WTC11 (cell line): Measurements from ENCODE around the gene SMAP2. TPM values are rescaled to one million over a fixed set of nuclear protein-coding genes. Genes with fewer than 3 reads are reported as not detected.

Experiments used
- ATAC-seq: fragments of 200-7000 bp; cut with Tn5 transposase; 2 replicates; pipeline ENCODE4 v1.10.0; 2021; ENCODE audit warnings: mild to moderate bottlenecking, moderate library complexity
- CTCF ChIA-PET: fragments of 300-600 bp; sonication (Branson Sonifier 250); formaldehyde crosslinking; loops from one replicate; lab custom pipeline; 2021; ENCODE audit warnings: antibody characterized with exemption; lab: Charles Lee
- POLR2A ChIA-PET: fragments of 350-600 bp; sonication (Branson Sonifier 250); formaldehyde crosslinking; loops from one replicate; lab custom pipeline; 2021; ENCODE audit warnings: antibody characterized with exemption; lab: Charles Lee
- DNase-seq: peaks from one replicate; pipeline ENCODE4 v3.0.0; 2021; ENCODE audit warnings: low spot score
- H3K27ac Mint-ChIP-seq: 2 replicates; pipeline ENCODE4 v1.8.0; 2021; ENCODE audit warnings: mixed read lengths
- H3K27me3 Mint-ChIP-seq: 2 replicates; pipeline ENCODE4 v1.8.0; 2021; ENCODE audit warnings: low read depth, mild to moderate bottlenecking, moderate library complexity, mixed read lengths
- H3K36me3 Mint-ChIP-seq: 2 replicates; pipeline ENCODE4 v1.8.0; 2021; ENCODE audit warnings: mixed read lengths
- H3K4me1 Mint-ChIP-seq: 2 replicates; pipeline ENCODE4 v1.8.0; 2022; ENCODE audit warnings: mixed read lengths
- H3K4me3 Mint-ChIP-seq: 2 replicates; pipeline ENCODE4 v1.8.0; 2021; ENCODE audit warnings: mild to moderate bottlenecking, moderate library complexity, mixed read lengths
- H3K9me3 Mint-ChIP-seq: 2 replicates; pipeline ENCODE4 v1.8.0; 2021; ENCODE audit warnings: mixed read lengths
- CBFB ChIP-seq: sonication (generic); formaldehyde crosslinking; IDR thresholded peaks from 2 replicates; pipeline ENCODE4 v1.8.1; 2022; ENCODE audit warnings: mild to moderate bottlenecking, low read depth, missing genetic modification reagents
- CREB1 ChIP-seq: sonication (generic); formaldehyde crosslinking; IDR thresholded peaks from 2 replicates; pipeline ENCODE4 v1.8.0; 2023; ENCODE audit warnings: mild to moderate bottlenecking, missing genetic modification reagents
- ELF4 ChIP-seq: sonication (generic); formaldehyde crosslinking; IDR thresholded peaks from 2 replicates; pipeline ENCODE4 v1.8.1; 2022; ENCODE audit warnings: low read depth, mild to moderate bottlenecking, moderate library complexity, missing genetic modification reagents
- NFYB ChIP-seq: sonication (generic); formaldehyde crosslinking; conservative IDR thresholded peaks from 2 replicates; pipeline ENCODE4 v1.8.0; 2022; ENCODE audit warnings: low read depth, missing genetic modification reagents
- OVOL2 ChIP-seq: fragments of 250-450 bp; sonication (Bioruptor Pico); IDR thresholded peaks from 2 replicates; pipeline ENCODE4 v1.9.0; 2021; ENCODE audit warnings: mild to moderate bottlenecking, borderline replicate concordance
- SMAD3 ChIP-seq: sonication (generic); formaldehyde crosslinking; IDR thresholded peaks from 2 replicates; pipeline ENCODE4 v1.8.0; 2022; ENCODE audit warnings: missing genetic modification reagents, mild to moderate bottlenecking, borderline replicate concordance
- SOX15 ChIP-seq: fragments of 250-450 bp; sonication (Bioruptor Pico); IDR thresholded peaks from 2 replicates; pipeline ENCODE4 v1.9.0; 2021; ENCODE audit warnings: mild to moderate bottlenecking
- ZNF121 ChIP-seq: sonication (generic); formaldehyde crosslinking; IDR thresholded peaks from 2 replicates; pipeline ENCODE4 v1.8.0; 2023; ENCODE audit warnings: missing genetic modification reagents
- ZNF219 ChIP-seq: sonication (generic); formaldehyde crosslinking; IDR thresholded peaks from 2 replicates; pipeline ENCODE4 v1.8.0; 2023; ENCODE audit warnings: missing genetic modification reagents, mild to moderate bottlenecking, borderline replicate concordance
- ZNF396 ChIP-seq: fragments of 250-450 bp; sonication (Bioruptor Pico); IDR thresholded peaks from 2 replicates; pipeline ENCODE4 v1.8.0; 2021; ENCODE audit warnings: mild to moderate bottlenecking, moderate library complexity, borderline replicate concordance
- ZNF423 ChIP-seq: fragments of 250-450 bp; sonication (Bioruptor Pico); IDR thresholded peaks from 2 replicates; pipeline ENCODE4 v2.1.2; 2022; ENCODE audit warnings: mild to moderate bottlenecking, moderate library complexity
- total RNA-seq: library from RNA; stranded (reverse); gene quantifications from 3 replicates; pipeline ENCODE4 v1.2.3, GENCODE V29; 2021
- TF ChIP-seq, protein P1 (sequence below): sonication (generic); formaldehyde crosslinking; IDR thresholded peaks from 2 replicates; pipeline ENCODE4 v1.8.0; 2022; ENCODE audit warnings: mild to moderate bottlenecking, missing genetic modification reagents
- TF ChIP-seq, protein P2 (sequence below): sonication (generic); formaldehyde crosslinking; IDR thresholded peaks from 2 replicates; pipeline ENCODE4 v1.8.0; 2022; ENCODE audit warnings: mild to moderate bottlenecking, missing genetic modification reagents
- TF ChIP-seq, protein P3 (sequence below): sonication (generic); formaldehyde crosslinking; IDR thresholded peaks from 2 replicates; pipeline ENCODE4 v1.8.1; 2022; ENCODE audit warnings: low read depth, mild to moderate bottlenecking, moderate library complexity, missing genetic modification reagents, borderline replicate concordance
- TF ChIP-seq, protein P4 (sequence below): sonication (generic); formaldehyde crosslinking; IDR thresholded peaks from 2 replicates; pipeline ENCODE4 v1.8.0; 2023; ENCODE audit warnings: missing genetic modification reagents
- TF ChIP-seq, protein P5 (sequence below): fragments of 250-450 bp; sonication (Bioruptor Pico); IDR thresholded peaks from 2 replicates; pipeline ENCODE4 v2.1.2; 2022; ENCODE audit warnings: mild to moderate bottlenecking, moderate library complexity
- TF ChIP-seq, protein P6 (sequence below): sonication (generic); formaldehyde crosslinking; IDR thresholded peaks from 2 replicates; pipeline ENCODE4 v1.8.1; 2023; ENCODE audit warnings: mild to moderate bottlenecking, missing genetic modification reagents, moderate library complexity
- TF ChIP-seq, protein P7 (sequence below): sonication (generic); formaldehyde crosslinking; IDR thresholded peaks from 2 replicates; pipeline ENCODE4 v1.8.0; 2022; ENCODE audit warnings: missing genetic modification reagents

SMAP2 gene
- total RNA-seq, 1 experiment from 2014 or later: 4.9 TPM

DNA sequence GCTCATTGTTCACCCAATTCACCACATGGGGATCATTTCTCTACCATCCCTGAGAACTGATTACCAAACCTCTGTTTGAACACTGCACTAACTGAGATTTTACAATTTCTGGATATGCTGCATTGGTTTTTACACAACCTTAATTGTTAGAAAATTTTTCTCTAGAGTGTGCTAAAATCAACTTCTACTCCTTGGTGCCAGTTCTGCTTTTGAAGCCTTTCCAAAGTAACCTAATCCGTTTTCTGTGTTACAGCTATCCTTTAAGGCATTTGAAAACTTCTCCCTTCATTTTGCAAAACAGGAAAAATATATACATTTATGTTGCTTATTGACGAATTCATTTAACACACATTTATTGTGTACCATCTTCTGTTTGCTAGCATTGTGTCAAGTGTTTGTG, 23.7 kb downstream of the SMAP2 start (continued):
- TF ChIP-seq, protein P1, sequence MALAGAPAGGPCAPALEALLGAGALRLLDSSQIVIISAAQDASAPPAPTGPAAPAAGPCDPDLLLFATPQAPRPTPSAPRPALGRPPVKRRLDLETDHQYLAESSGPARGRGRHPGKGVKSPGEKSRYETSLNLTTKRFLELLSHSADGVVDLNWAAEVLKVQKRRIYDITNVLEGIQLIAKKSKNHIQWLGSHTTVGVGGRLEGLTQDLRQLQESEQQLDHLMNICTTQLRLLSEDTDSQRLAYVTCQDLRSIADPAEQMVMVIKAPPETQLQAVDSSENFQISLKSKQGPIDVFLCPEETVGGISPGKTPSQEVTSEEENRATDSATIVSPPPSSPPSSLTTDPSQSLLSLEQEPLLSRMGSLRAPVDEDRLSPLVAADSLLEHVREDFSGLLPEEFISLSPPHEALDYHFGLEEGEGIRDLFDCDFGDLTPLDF: no peak
- TF ChIP-seq, protein P2, sequence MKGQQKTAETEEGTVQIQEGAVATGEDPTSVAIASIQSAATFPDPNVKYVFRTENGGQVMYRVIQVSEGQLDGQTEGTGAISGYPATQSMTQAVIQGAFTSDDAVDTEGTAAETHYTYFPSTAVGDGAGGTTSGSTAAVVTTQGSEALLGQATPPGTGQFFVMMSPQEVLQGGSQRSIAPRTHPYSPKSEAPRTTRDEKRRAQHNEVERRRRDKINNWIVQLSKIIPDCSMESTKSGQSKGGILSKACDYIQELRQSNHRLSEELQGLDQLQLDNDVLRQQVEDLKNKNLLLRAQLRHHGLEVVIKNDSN (CRISPR knock-in tag): no peak

DNA sequence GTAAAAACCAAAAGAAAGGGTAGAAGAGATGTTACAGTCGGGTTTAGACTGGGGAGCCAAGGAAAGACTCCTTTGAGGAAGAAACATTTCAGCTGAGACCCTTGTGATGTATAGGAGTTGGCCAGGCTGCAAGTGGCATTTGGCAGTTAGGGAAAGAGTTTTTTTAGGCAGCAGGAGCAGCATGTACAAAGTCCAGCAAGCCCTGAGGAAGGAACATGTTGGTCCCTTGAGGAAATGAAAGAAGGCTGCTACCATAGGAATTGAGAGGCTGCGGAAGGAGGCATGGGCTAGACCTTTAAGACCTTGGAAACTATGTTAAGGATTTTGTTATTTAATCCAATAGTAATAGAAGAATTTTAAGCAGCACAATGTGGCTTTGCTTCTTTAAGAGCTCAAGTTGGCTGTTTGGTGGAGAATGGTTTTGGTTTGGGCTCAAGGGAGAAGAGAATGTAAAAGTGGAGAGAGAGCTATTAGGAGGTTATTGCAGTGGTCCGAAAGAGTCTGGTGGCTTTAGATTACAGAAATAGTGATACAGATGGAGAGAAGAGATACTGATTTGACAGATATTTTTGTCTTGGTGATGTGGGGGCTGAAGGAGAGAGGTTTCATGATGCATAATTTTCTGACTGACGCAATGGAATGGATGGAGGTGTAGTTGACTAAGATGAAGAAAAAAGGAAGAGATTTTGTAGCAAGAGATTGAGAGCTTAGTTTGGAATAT, 26.6 kb downstream of the SMAP2 start:
- Mint-ChIP-seq H3K9me3 (no peaks in the 10 kb centered on the region), H3K4me1 (no peaks in the 10 kb centered on the region), H3K27ac (no peak overlapping the region), H3K36me3 (no peaks in the 10 kb centered on the region), H3K27me3 (no peaks in the 10 kb centered on the region), H3K4me3 (no peak overlapping the region)
- DNase-seq (no peak), ATAC-seq (no peak)
- POLR2A ChIA-PET: no interaction called here
- TF ChIP-seq, protein P3, sequence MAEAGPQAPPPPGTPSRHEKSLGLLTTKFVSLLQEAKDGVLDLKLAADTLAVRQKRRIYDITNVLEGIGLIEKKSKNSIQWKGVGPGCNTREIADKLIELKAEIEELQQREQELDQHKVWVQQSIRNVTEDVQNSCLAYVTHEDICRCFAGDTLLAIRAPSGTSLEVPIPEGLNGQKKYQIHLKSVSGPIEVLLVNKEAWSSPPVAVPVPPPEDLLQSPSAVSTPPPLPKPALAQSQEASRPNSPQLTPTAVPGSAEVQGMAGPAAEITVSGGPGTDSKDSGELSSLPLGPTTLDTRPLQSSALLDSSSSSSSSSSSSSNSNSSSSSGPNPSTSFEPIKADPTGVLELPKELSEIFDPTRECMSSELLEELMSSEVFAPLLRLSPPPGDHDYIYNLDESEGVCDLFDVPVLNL (CRISPR knock-in tag): no peak
- TF ChIP-seq, protein P4, sequence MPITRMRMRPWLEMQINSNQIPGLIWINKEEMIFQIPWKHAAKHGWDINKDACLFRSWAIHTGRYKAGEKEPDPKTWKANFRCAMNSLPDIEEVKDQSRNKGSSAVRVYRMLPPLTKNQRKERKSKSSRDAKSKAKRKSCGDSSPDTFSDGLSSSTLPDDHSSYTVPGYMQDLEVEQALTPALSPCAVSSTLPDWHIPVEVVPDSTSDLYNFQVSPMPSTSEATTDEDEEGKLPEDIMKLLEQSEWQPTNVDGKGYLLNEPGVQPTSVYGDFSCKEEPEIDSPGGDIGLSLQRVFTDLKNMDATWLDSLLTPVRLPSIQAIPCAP (CRISPR knock-in tag): no peak
- TF ChIP-seq ELF4: no peak
- no peak for TF ChIP-seq CREB1 (CRISPR knock-in tag)
- CTCF ChIA-PET: interaction anchor here (1.0 to 3.0 kb wide), 3 partner anchors 62 to 256 kb away, joined by 3 to 12 read pairs (median 5); no protein-coding TSS in a partner anchor

DNA sequence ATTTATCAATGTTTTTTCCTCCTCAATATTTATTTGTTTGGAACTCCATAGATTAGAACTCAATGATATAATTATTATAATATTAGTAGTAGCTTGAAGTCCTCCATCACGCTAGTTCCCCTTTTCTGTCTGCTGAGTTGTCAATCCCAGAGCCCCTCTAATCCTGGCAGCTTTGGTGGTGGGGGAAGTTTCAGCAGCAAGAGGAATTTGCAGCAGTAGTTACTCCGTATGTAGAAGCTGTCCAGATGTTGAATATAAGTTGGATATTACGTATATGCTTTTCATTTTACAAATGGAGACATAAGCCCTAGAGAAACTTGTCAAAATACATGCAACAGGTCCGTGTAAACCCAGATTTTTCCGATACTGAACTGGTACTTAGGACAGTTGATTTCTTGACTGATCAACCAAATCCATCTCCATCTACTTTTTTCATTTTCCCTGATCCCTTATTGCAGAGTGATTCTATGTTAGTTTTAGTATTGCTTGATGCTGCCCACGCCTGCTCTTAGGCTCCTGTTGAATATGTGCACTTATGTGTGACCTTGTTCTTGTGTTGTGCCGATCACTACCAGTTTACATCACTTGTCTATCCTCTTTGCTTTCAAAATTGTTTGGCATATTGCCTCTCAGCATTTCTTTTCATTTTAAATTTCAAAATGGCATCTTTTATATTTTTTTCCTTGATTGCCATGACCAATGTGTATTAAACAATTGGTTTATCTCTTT, 28.1 kb downstream of the SMAP2 start:
- Mint-ChIP-seq H3K4me1 (no peaks in the 10 kb centered on the region), H3K27me3 (no peaks in the 10 kb centered on the region), H3K9me3 (no peaks in the 10 kb centered on the region), H3K36me3 (no peaks in the 10 kb centered on the region), H3K4me3 (no peak overlapping the region), H3K27ac (no peak overlapping the region)
- POLR2A ChIA-PET: no interaction called here
- DNase-seq (no peak), ATAC-seq (no peak)
- CTCF ChIA-PET: interaction anchor here (3.0 kb wide), 1 partner anchor 258 kb away, joined by 12 read pairs; no protein-coding TSS in a partner anchor
- TF ChIP-seq, protein P5, sequence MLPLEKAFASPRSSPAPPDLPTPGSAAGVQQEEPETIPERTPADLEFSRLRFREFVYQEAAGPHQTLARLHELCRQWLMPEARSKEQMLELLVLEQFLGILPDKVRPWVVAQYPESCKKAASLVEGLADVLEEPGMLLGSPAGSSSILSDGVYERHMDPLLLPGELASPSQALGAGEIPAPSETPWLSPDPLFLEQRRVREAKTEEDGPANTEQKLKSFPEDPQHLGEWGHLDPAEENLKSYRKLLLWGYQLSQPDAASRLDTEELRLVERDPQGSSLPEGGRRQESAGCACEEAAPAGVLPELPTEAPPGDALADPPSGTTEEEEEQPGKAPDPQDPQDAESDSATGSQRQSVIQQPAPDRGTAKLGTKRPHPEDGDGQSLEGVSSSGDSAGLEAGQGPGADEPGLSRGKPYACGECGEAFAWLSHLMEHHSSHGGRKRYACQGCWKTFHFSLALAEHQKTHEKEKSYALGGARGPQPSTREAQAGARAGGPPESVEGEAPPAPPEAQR: no peak
- no peak for TF ChIP-seq ZNF121
- TF ChIP-seq, protein P3 (CRISPR knock-in tag): no peak
- TF ChIP-seq, protein P6, sequence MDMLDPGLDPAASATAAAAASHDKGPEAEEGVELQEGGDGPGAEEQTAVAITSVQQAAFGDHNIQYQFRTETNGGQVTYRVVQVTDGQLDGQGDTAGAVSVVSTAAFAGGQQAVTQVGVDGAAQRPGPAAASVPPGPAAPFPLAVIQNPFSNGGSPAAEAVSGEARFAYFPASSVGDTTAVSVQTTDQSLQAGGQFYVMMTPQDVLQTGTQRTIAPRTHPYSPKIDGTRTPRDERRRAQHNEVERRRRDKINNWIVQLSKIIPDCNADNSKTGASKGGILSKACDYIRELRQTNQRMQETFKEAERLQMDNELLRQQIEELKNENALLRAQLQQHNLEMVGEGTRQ (CRISPR knock-in tag): no peak
- no peak for TF ChIP-seq ZNF423 (CRISPR knock-in tag)
- TF ChIP-seq NFYB: no peak
- TF ChIP-seq OVOL2: no peak
- TF ChIP-seq ZNF219 (CRISPR knock-in tag): no peak
- no peak for TF ChIP-seq CBFB (CRISPR knock-in tag)
- no peak for TF ChIP-seq ZNF396 (CRISPR knock-in tag)
- TF ChIP-seq, protein P7, sequence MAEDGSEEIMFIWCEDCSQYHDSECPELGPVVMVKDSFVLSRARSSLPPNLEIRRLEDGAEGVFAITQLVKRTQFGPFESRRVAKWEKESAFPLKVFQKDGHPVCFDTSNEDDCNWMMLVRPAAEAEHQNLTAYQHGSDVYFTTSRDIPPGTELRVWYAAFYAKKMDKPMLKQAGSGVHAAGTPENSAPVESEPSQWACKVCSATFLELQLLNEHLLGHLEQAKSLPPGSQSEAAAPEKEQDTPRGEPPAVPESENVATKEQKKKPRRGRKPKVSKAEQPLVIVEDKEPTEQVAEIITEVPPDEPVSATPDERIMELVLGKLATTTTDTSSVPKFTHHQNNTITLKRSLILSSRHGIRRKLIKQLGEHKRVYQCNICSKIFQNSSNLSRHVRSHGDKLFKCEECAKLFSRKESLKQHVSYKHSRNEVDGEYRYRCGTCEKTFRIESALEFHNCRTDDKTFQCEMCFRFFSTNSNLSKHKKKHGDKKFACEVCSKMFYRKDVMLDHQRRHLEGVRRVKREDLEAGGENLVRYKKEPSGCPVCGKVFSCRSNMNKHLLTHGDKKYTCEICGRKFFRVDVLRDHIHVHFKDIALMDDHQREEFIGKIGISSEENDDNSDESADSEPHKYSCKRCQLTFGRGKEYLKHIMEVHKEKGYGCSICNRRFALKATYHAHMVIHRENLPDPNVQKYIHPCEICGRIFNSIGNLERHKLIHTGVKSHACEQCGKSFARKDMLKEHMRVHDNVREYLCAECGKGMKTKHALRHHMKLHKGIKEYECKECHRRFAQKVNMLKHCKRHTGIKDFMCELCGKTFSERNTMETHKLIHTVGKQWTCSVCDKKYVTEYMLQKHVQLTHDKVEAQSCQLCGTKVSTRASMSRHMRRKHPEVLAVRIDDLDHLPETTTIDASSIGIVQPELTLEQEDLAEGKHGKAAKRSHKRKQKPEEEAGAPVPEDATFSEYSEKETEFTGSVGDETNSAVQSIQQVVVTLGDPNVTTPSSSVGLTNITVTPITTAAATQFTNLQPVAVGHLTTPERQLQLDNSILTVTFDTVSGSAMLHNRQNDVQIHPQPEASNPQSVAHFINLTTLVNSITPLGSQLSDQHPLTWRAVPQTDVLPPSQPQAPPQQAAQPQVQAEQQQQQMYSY (CRISPR knock-in tag): no peak
- TF ChIP-seq, protein P4 (CRISPR knock-in tag): no peak
- TF ChIP-seq CREB1 (CRISPR knock-in tag): no peak
- no peak for TF ChIP-seq SOX15
- no peak for TF ChIP-seq SMAD3 (CRISPR knock-in tag)
